IMR-90 (cell line): ENCODE results near the gene CD79A. TPM values are rescaled to one million over a fixed set of nuclear protein-coding genes. Genes with fewer than 3 reads are reported as not detected.

Experiments
- ATAC-seq: fragments of 200-7000 bp; cut with Tn5 transposase; 2 replicates; pipeline ENCODE4 v1.9.1; 2020; ENCODE audit warnings: low read depth, mild to moderate bottlenecking, moderate library complexity
- BruUV-seq: library from RNA; stranded (reverse); fragments of 400-500 nt; replicated peaks from 2 replicates; lab custom pipeline; 2021; lab: Mats Ljungman, UMichigan
- CTCF ChIA-PET: fragments of 300-600 bp; formaldehyde crosslinking; extraction: SDS; loops from one replicate; lab custom pipeline; 2021; ENCODE audit warnings: antibody characterized with exemption; lab: Yijun Ruan, JAX
- POLR2A ChIA-PET: fragments of 300-600 bp; sonication (Branson Sonifier 250); formaldehyde crosslinking; loops from one replicate; lab custom pipeline; 2022; ENCODE audit warnings: antibody characterized with exemption; ENCODE audit not compliant: unreplicated experiment; lab: Charles Lee
- DNase-seq: peaks from one replicate; pipeline ENCODE4 v3.0.0; 2013
- H2AFZ ChIP-seq: replicated peaks from 2 replicates; pipeline ENCODE3; 2013; ENCODE audit warnings: low read length, mild to moderate bottlenecking; ENCODE audit not compliant: poor library complexity
- H2AK5ac ChIP-seq: 2 replicates; pipeline ENCODE4 v1.6.1; 2013; ENCODE audit warnings: low read depth, low read length, inconsistent platforms
- H2AK9ac ChIP-seq: replicated peaks from 2 replicates; pipeline ENCODE3; 2013; ENCODE audit warnings: mild to moderate bottlenecking, low read depth, low read length, moderate library complexity; ENCODE audit not compliant: poor library complexity
- H2BK120ac ChIP-seq: 2 replicates; pipeline ENCODE4 v1.6.1; 2013; ENCODE audit warnings: low read depth, low read length, inconsistent platforms
- H2BK15ac ChIP-seq: 3 replicates; pipeline ENCODE4 v1.6.1; 2013; ENCODE audit warnings: low read depth, low read length, inconsistent platforms
- H2BK20ac ChIP-seq: 2 replicates; pipeline ENCODE4 v1.6.1; 2013; ENCODE audit warnings: low read depth, mild to moderate bottlenecking, inconsistent platforms, low read length, moderate library complexity
- H2BK5ac ChIP-seq: 2 replicates; pipeline ENCODE4 v1.6.1; 2013; ENCODE audit warnings: mild to moderate bottlenecking, low read depth, low read length, inconsistent platforms; ENCODE audit not compliant: poor library complexity, severe bottlenecking
- H3K14ac ChIP-seq: replicated peaks from 2 replicates; pipeline ENCODE4 v1.6.1; 2013; ENCODE audit warnings: low read depth, low read length, inconsistent platforms
- H3K18ac ChIP-seq: 2 replicates; pipeline ENCODE4 v1.6.1; 2013; ENCODE audit warnings: low read depth, low read length, control low read depth
- H3K23ac ChIP-seq: 2 replicates; pipeline ENCODE4 v1.6.1; 2013; ENCODE audit warnings: low read depth, low read length, inconsistent platforms
- H3K27ac ChIP-seq: 2 replicates; pipeline ENCODE4 v1.5.1; 2013; ENCODE audit warnings: mild to moderate bottlenecking, control low read depth, low read length; ENCODE audit not compliant: insufficient read depth
- H3K27me3 ChIP-seq: 2 replicates; pipeline ENCODE4 v1.6.1; 2013; ENCODE audit warnings: low read length; ENCODE audit not compliant: control insufficient read depth, insufficient read depth
- H3K36me3 ChIP-seq: 2 replicates; pipeline ENCODE4 v1.6.1; 2013; ENCODE audit warnings: low read length, mixed read lengths; ENCODE audit not compliant: control insufficient read depth, insufficient read depth
- H3K4ac ChIP-seq: 2 replicates; pipeline ENCODE4 v1.6.1; 2013; ENCODE audit warnings: low read depth, low read length, inconsistent platforms
- H3K4me1 ChIP-seq: 2 replicates; pipeline ENCODE4 v1.6.1; 2013; ENCODE audit warnings: low read length, mixed read lengths; ENCODE audit not compliant: control insufficient read depth, insufficient read depth
- H3K4me2 ChIP-seq: 2 replicates; pipeline ENCODE4 v1.6.1; 2013; ENCODE audit warnings: low read depth, mild to moderate bottlenecking, control low read depth, low read length, moderate library complexity
- H3K4me3 ChIP-seq: 2 replicates; pipeline ENCODE4 v1.5.1; 2013; ENCODE audit warnings: low read depth, mild to moderate bottlenecking, control low read depth, low read length, moderate library complexity; ENCODE audit not compliant: insufficient read depth
- H3K56ac ChIP-seq: 2 replicates; pipeline ENCODE4 v1.6.1; 2013; ENCODE audit warnings: low read length, inconsistent platforms; ENCODE audit not compliant: insufficient read depth; ENCODE audit errors: extremely low read depth
- H3K79me1 ChIP-seq, 2 experiments: 2 replicates each; pipeline ENCODE4 v1.6.1; 2013; ENCODE audit warnings: low read length in 2 of 2, inconsistent platforms in 1 of 2, low read depth in 1 of 2
- H3K9ac ChIP-seq: 2 replicates; pipeline ENCODE4 v1.6.1; 2013; ENCODE audit warnings: low read depth, low read length, control low read depth
- H3K9me1 ChIP-seq: 2 replicates; pipeline ENCODE4 v1.6.1; 2013; ENCODE audit warnings: low read length, inconsistent platforms; ENCODE audit not compliant: insufficient read depth
- H3K9me3 ChIP-seq: 2 replicates; pipeline ENCODE4 v1.6.1; 2013; ENCODE audit warnings: low read length; ENCODE audit not compliant: control insufficient read depth, insufficient read depth
- H4K20me1 ChIP-seq: 2 replicates; pipeline ENCODE4 v1.6.1; 2013; ENCODE audit warnings: low read length, inconsistent platforms; ENCODE audit not compliant: insufficient read depth
- H4K5ac ChIP-seq: 2 replicates; pipeline ENCODE4 v1.6.1; 2013; ENCODE audit warnings: mild to moderate bottlenecking, low read depth, low read length, control low read depth
- H4K8ac ChIP-seq, 2 experiments: 2 replicates each; pipeline ENCODE4 v1.6.1; 2013; ENCODE audit warnings: low read depth in 2 of 2, low read length in 2 of 2, control low read depth in 1 of 2, inconsistent platforms in 1 of 2
- H4K91ac ChIP-seq: 2 replicates; pipeline ENCODE4 v1.6.1; 2013; ENCODE audit warnings: low read depth, low read length, inconsistent platforms; ENCODE audit not compliant: insufficient read depth
- CEBPB ChIP-seq: IDR thresholded peaks from 2 replicates; pipeline ENCODE4 v1.6.1; 2012; ENCODE audit warnings: low read depth, low read length, improper control_type of control experiment
- CHD1 ChIP-seq: IDR thresholded peaks from 2 replicates; pipeline ENCODE4 v1.6.1; 2012; ENCODE audit warnings: low read depth, low read length, improper control_type of control experiment
- WGBS, 2 experiments: methylation state at CpG; one replicate each; pipeline versions ENCODE4 v1.1.5 to v1.1.7; 2013; ENCODE audit warnings: missing lambda C conversion rate in 2 of 2; ENCODE audit not compliant: insufficient read length in 1 of 2; ENCODE audit errors: extremely low coverage in 2 of 2; 5-methylcytosine and 5-hydroxymethylcytosine counted together
- dilution Hi-C: fragments of 300-500 bp; cut with HindIII; formaldehyde crosslinking; loops from one replicate; pipeline ENCODE4 v1.14.3; 2018; ENCODE audit warnings: low sequenced_read_pairs; ENCODE audit not compliant: unreplicated experiment
- in situ Hi-C: fragments of 300-500 bp; cut with MboI; formaldehyde crosslinking; loops from 3 replicates; pipeline ENCODE4 v1.14.3; 2019; ENCODE audit warnings: low sequenced_read_pairs, inconsistent platforms, mixed read lengths
- intact Hi-C: fragments of 100-400 bp; cut with micrococcal nuclease; formaldehyde crosslinking; loops from 2 replicates; pipeline ENCODE4 v1.10.0; 2022
- polyA plus RNA-seq, 3 experiments: library from polyadenylated mRNA; depleted of rRNA; stranded (reverse); fragments of >200 nt; gene quantifications; 2 replicates each; pipeline ENCODE4 v1.2.3, GENCODE V29; 2012; ENCODE audit warnings: low replicate concordance in 1 of 3
- total RNA-seq: library from RNA; depleted of rRNA; stranded (reverse); fragments of >200 nt; gene quantifications from 2 replicates; pipeline ENCODE4 v1.2.3, GENCODE V29; 2012

CD79A gene
- total and polyA plus RNA-seq, 2 of the 4 experiments (the other 2 are of a cell fraction) = 0.19 TPM; not detected in 1

DNA sequence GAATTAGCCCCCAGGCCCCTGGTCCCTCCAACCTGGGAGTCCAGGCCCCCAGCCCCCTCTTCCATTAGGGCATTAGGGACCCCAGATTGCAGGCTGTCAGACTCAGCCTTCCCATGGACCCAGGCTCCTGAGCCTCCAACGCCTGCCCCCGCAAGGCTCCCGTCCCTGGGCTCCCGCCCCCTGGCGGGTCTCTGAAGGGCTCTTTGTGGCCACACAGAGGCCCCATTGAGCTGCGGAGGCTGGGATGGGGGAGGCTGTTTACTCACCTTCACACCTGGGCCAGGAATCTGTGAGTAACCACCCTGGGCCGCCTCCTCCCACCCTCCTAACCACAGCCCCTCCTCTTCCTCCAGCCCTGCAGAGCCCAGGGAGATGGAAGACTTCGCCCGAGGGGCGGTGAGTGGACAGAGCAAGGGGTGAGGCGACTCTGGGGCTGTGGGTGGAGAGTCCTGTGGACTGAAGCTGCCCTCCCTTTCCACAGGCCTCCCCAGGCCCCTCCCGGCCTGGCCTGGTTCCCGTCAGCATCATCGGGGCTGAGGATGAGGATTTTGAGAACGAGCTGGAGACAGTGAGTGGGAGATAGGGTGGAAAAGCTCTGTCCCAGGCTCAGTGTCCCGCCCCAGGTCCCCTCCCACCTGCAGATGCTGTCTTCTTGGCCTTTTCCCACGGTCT is 10.8 kb downstream of the CD79A start:
- no peak overlapping the region for H3K23ac ChIP-seq
- H4K91ac ChIP-seq = no peak overlapping the region
- peaks cover 33% of the 10 kb centered on the region for H3K36me3 ChIP-seq
- H4K5ac ChIP-seq = no peak overlapping the region
- no TSS peak for BruUV-seq
- no peak overlapping the region for H3K14ac ChIP-seq
- DNase-seq = peak; percentile 64
- no peak overlapping the region for H3K56ac ChIP-seq
- H3K4me3 ChIP-seq = no peak overlapping the region
- no peak overlapping the region for H4K8ac ChIP-seq
- no peak overlapping the region for H3K18ac ChIP-seq
- H2BK120ac ChIP-seq = no peak overlapping the region
- no peaks in the 10 kb centered on the region for H3K27me3 ChIP-seq
- no peaks in the 10 kb centered on the region for H3K9me3 ChIP-seq
- TF ChIP-seq CEBPB (no peak), CHD1 (no peak)
- peaks cover 8% of the 10 kb centered on the region for H3K4me1 ChIP-seq
- 71% methylated on average over 1 of the region's 17 CpGs; no CpG with 5 or more reads in 1 of the 2 experiments for WGBS, 2 experiments
- no peak overlapping the region for H3K4me2 ChIP-seq
- peaks cover 11% of the 10 kb centered on the region for H3K9me1 ChIP-seq
- no peak overlapping the region for H3K9ac ChIP-seq
- no peak for ATAC-seq
- peaks cover 39 to 71% of the 10 kb centered on the region in 2 experiments for H3K79me1 ChIP-seq
- H3K27ac ChIP-seq = no peak overlapping the region
- no peak overlapping the region for H2AK5ac ChIP-seq
- H3K4ac ChIP-seq = no peak overlapping the region
- peaks cover 37% of the 10 kb centered on the region for H4K20me1 ChIP-seq
- no peak overlapping the region for H2BK15ac ChIP-seq
- no peak overlapping the region for H2AFZ ChIP-seq
- CTCF ChIA-PET = interaction anchor here (1.0 kb wide), 1 partner anchor 28 kb away, joined by 3 read pairs; the partner anchor contains the start of gene RPS19
- POLR2A ChIA-PET = no interaction called here
- H2BK5ac ChIP-seq = no peak overlapping the region
- no peak overlapping the region for H2AK9ac ChIP-seq
- in situ Hi-C loops (no loop called here), dilution Hi-C loops (no loop called here), intact Hi-C loops (loop anchor here (10.0 kb wide), 1 partner anchor 147 kb away; no protein-coding TSS in a partner anchor)
- no peak overlapping the region for H2BK20ac ChIP-seq
